ENCODE data around the gene IGF1R. TPM values are rescaled to one million over a fixed set of nuclear protein-coding genes. Genes with fewer than 3 reads are reported as not detected.

The IGF1R gene
- total RNA-seq, 6 donors from 2014 or later, result 31.0 to 142 (median 63.8) TPM

- DNase-seq (no peak), ATAC-seq (ENCODE audit: low FRiP score in 2 of 2) (no peak)
- TF ChIP-seq EP300 (IDR thresholded peaks at IDR 0.05) (no peak), CTCF (IDR thresholded peaks at IDR 0.05) (no peak), POLR2AphosphoS5 (IDR thresholded peaks at IDR 0.05) (no peak), POLR2A (IDR thresholded peaks at IDR 0.05) (no peak)
- H3K4me3 ChIP-seq, result no peak overlapping the region
- H3K27ac ChIP-seq, result no peak overlapping the region
- no peaks in the 10 kb centered on the region for H3K36me3 ChIP-seq
- 90 to 96% methylated on average over 2 of the region's 2 CpGs for WGBS, 2 donors
- no peaks in the 10 kb centered on the region for H3K27me3 ChIP-seq
- H3K9me3 ChIP-seq, result no peaks in the 10 kb centered on the region
- no peaks in the 10 kb centered on the region for H3K4me1 ChIP-seq
These were observed 346.6 kb downstream of the IGF1R start for GRCh38 chr15:98994892-98995291.

- no peaks in the 10 kb centered on the region for H3K9me3 ChIP-seq
- ATAC-seq (ENCODE audit: low FRiP score in 2 of 2), result no peak
- TF ChIP-seq CTCF (IDR thresholded peaks at IDR 0.05) (no peak), POLR2A (IDR thresholded peaks at IDR 0.05) (no peak), EP300 (IDR thresholded peaks at IDR 0.05) (no peak), POLR2AphosphoS5 (IDR thresholded peaks at IDR 0.05) (no peak)
These were observed 347.8 kb downstream of the IGF1R start for GRCh38 chr15:98996169-98996568.

DNA sequence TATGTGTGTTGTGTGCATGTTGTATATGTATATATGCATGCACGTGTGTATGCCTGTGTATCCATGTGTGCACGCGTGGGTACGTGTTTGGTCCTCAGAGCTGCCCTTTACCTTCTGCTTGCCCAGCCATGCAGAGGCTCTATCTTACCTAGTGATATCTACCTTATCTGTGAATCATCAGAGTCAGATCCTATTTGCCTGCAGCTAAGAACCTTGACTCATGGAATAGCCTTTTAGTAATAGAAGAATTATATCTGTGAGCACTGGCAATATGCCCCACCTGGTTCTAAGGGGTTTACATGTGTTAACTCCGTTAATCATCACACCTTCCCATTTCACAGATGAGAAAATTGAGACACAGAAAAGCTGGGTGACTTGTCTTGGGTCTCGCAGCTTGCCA, 348.3 kb downstream of the IGF1R start:
- no peaks in the 10 kb centered on the region for H3K4me1 ChIP-seq
- H3K27ac ChIP-seq, result no peak overlapping the region
- no peaks in the 10 kb centered on the region for H3K9me3 ChIP-seq
- no peak overlapping the region for H3K4me3 ChIP-seq
- no peaks in the 10 kb centered on the region for H3K36me3 ChIP-seq
- DNase-seq (no peak), ATAC-seq (ENCODE audit: low FRiP score in 2 of 2) (no peak)
- no peak for TF ChIP-seq POLR2A (IDR thresholded peaks at IDR 0.05)
- no peak for TF ChIP-seq EP300 (IDR thresholded peaks at IDR 0.05)
- TF ChIP-seq CTCF (IDR thresholded peaks at IDR 0.05), result no peak
- TF ChIP-seq POLR2AphosphoS5 (IDR thresholded peaks at IDR 0.05), result no peak
- no peaks in the 10 kb centered on the region for H3K27me3 ChIP-seq
- whole genome bisulfite sequencing, 2 donors, result 92 to 93% methylated on average over 6 of the region's 6 CpGs

More at GRCh38 chr15:98996169-98996568, 347.8 kb downstream of the IGF1R start:
- Histone ChIP-seq H3K4me3 (no peak overlapping the region), H3K36me3 (no peaks in the 10 kb centered on the region), H3K27me3 (no peaks in the 10 kb centered on the region), H3K27ac (no peak overlapping the region), H3K4me1 (no peaks in the 10 kb centered on the region)
- no peak for DNase-seq

- ATAC-seq (ENCODE audit: low FRiP score in 2 of 2), result no peak
- whole genome bisulfite sequencing, 2 donors, result 87 to 96% methylated on average over 3 of the region's 3 CpGs
These were observed 349.0 kb downstream of the IGF1R start for GRCh38 chr15:98997312-98997711.

More at GRCh38 chr15:98997312-98997711, 349.0 kb downstream of the IGF1R start:
- no peak overlapping the region for H3K4me3 ChIP-seq
- no peaks in the 10 kb centered on the region for H3K27me3 ChIP-seq
- TF ChIP-seq EP300 (IDR thresholded peaks at IDR 0.05), result no peak
- TF ChIP-seq POLR2A (IDR thresholded peaks at IDR 0.05), result no peak
- no peak for TF ChIP-seq POLR2AphosphoS5 (IDR thresholded peaks at IDR 0.05)
- no peak for TF ChIP-seq CTCF (IDR thresholded peaks at IDR 0.05)
- no peaks in the 10 kb centered on the region for H3K36me3 ChIP-seq
- H3K9me3 ChIP-seq, result no peaks in the 10 kb centered on the region
- H3K4me1 ChIP-seq, result no peaks in the 10 kb centered on the region
- no peak overlapping the region for H3K27ac ChIP-seq
- no peak for DNase-seq
